HG03460 (cell line): ENCODE data around the gene ARHGEF10L.

Source experiments
- ATAC-seq: cut with Tn5 transposase; IDR thresholded peaks from one replicate; pipeline ENCODE4 v1.9.1; 2021; ENCODE audit not compliant: unreplicated experiment

ARHGEF10L gene

DNA sequence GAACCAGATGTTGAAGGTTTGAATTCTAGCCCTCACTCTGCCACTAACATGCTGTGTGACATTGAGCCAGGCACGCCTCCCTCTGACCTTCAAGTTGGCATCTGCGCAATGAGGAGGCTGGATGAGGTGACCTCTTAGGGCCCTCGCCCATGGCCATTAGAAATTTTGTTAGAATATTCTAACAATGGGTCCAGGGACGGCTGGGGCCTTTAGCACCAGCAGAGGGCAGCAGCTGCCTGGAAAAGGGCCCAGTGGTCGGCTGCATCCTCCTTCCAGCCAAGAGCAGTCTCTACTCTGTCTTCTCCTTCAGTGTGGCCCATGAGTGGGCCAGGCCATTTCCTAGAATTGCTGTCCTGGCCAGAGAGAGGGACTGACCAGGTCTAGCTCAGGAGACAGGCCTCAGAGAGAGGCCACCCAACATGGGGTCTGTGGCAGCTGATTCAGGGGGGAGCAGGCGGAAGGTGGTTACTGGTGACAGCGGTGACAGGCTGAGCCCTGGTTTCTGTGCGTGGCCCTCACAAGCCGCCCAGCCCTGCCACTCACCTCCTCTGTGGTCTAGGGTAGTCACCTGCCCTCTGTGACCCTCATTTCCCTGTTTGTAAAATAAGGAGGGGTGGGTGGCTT is 114.3 kb downstream of the ARHGEF10L start:
- no peak for ATAC-seq

DNA sequence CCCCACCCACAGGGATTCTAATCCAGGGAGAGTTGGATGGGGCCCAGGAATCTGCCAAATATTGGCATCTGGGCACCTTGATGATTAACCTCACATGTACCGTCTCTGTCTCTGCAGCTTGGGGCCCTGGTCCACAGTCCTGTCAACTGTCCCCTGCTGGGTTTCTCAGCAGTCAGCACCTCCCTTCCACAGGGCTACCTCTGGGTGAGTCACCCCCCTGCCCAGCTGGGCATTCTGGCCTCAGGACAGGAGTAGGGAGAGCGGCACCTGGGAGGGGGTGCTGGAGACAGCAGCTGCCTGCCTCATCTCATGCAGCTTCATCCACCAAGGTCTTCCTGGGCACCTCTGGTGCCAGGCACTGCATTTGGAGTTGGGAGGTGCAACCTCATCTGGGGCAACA is 115.0 kb downstream of the ARHGEF10L start:
- no peak for ATAC-seq

DNA sequence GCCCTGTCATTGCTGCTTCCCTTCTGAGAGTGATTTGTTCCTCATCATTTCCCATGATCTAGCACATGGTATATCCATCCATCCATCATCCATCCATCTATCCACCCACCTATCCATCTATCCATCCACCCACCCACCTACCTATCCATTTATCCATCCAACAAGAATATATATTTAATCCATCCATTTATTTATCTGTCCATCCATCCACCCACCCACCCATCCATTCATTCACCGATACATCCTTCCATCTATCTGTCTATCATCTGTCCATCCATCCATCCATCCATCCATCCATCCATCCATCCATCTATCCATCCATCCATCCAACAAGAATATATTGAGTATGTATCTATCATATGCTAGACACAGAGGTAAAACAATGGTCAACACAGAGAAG is 115.7 kb downstream of the ARHGEF10L start:
- no peak for ATAC-seq

DNA sequence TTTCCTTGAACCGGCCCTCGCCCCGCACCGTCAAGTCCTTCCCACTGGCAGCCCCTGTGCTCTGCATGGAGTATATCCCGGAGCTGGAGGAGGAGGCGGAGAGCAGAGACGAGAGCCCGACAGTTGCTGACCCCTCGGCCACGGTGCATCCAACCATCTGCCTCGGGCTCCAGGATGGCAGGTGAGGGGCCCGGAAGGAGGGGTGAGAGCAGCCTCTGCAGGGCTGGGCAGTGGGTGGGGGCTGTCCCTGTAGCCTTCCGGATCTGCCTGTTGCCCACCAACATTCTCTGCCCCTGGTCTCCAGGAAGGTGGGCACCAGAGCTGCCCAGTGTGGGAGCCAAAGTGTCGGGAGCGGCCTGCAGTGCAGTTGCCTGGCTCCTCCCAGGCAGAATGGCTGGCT is 116.4 kb downstream of the ARHGEF10L start:
- no peak for ATAC-seq

DNA sequence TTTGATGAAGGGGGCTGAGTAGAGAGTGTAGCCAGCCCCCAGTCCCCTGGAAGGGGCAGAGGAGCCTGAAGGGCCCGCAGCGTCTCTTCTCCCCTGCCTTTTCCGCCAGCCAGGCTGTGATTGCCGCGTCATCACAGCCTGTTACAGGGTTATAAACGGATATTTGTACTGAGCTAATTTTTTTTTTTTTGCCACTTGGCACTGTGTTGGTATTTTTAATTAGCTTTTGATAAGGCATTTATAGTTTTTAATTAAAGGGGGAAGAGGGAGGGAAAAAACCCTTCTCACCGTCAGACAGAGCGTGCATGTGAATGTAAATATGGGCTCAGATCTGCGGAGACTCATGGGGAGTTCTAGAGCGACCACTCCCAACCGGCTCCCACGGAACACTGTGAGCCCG is 117.9 kb downstream of the ARHGEF10L start:
- ATAC-seq: no peak

DNA sequence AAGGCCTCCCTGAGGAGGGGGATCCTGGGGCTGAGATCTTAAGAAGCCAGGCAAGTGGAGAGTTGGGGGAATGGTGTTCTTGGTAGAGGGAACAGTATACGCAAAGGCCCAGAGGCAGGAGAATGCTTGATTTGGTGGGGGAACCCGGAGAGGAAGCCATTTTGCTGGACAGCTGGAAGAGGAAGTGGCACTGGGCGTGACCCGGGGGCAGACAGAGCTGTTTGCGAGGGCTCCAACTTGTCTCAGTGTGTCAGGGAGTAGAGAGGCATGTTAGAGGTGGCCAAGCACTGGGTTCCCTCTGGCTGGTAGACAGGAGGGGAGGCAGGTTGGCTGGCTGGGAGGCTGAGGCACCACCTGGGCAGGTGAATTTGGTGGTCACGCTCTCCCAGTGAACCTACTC is 119.3 kb downstream of the ARHGEF10L start:
- ATAC-seq: no peak

DNA sequence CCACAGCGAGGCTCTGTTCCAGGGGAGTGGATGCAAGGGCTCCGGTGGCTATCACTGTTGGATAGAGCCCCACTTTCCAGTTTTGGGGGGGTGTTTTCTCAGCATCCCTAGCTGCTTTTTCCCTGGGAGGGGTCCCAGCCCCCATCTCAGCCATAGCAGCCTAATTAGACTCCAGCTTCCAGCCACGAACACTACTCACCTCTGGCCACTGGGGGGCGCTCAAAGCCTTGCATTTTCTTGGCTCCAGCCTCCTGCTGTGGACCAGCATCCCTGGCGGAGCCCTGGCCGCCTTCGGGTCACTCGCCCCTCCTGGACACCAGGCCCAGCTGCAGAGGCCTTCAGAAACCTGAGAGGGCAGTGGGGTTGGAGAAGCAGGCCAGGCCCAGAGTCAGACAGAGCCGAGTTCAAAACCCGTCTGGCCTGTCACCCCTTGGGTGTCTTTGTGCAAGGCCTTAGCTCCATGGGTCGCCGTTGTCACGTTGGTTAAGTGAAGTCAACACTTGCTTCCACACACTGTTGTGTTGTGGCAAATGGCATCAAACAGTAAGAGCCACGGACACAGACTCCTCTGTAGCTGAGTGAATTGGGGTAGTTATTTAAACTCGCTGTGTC is 122.2 kb downstream of the ARHGEF10L start:
- no peak for ATAC-seq

DNA sequence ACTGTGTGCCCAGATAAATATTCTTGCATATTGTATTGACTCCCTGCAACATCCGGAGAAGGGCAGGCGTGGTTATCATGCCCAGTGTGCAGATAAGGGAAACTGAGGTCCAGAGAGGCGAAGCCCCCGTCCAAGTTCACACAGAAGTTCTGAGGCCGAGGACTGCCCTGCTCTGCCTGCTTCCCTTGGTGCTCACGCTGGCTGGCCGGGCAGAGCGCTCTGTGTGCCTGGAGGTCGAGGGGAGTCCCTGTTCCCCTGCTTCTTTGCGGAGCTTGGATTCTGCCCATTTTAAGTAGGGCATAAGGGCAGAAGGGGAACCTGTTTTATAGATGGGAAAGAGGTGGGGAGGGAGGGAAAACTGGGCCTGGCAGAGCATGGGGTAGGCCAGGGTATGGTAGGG is 122.8 kb downstream of the ARHGEF10L start:
- no peak for ATAC-seq

DNA sequence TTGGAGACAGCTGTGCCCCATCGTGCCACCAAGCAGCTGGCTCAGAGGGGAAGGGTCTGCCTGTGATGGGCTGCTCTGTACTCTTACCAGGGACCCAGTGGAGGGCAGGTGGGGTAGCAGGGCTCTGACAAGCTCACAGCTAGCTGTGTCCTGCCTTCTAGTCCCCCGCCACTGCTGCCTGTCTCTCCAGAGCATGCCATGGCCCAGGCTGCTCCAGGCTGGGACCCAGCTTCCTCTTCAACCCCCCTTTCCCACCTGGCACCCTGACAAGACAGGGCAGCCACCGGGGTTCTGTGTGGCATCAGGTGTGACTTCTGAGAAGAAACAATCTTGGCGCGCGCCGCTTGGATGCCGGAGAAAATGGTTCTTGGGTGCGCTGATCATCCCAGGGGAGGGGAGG is 123.3 kb downstream of the ARHGEF10L start:
- ATAC-seq: no peak

DNA sequence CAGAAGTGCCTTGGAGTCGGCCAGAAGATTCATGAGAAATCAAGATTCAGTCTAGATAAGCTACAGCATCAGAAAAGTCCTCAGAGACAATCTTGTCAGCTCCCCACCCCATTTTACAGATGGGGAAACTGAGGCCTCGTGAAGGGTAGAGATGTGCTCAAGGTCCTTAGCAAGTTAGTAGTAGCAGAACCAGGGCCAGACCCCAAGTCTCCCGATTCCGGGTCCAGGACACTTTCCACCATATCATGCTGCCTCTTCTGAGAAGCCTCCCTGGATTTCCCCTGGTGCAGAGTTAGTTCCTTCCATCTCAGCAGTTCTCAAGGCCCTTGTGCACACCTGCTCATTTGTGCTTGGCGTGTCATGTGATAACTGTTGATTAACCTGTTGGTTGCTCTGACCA is 124.1 kb downstream of the ARHGEF10L start:
- no peak for ATAC-seq

DNA sequence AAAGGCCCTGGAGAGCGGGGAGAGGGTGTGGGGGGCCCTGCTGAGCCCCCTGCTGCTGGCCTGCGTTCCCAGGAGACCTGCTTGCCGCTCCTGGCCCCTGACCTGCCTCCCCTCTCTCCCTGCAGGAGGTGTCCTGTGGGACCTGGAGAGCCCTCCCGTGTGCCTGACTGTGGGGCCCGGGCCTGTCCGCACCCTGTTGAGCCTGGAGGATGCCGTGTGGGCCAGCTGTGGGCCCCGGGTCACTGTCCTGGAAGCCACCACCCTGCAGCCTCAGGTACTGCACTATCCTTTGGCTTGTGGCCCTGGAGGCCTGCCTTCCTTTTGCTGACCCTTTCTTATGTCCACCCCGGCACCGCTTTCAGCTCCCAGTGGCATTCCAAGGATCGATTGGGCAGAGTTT is 124.8 kb downstream of the ARHGEF10L start:
- no peak for ATAC-seq

DNA sequence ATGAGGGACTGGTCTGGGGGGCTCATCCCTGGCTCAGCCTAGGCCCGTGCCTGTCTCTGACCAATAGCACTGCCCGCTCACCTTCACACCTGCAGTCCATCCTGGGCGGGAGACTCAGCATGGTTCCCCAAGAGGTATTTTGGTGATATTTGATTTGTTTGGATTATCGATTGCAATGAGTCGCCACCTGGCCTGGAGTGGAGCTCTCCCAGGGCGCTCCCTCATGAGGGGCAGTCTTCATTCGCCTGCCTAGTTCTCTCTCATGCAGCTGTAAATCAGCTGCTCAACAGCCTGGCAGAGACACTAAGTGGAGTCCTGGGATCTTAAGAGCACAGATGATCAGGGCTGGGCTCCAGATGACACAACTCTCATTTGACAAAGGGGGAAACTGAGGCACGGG is 125.6 kb downstream of the ARHGEF10L start:
- no peak for ATAC-seq

DNA sequence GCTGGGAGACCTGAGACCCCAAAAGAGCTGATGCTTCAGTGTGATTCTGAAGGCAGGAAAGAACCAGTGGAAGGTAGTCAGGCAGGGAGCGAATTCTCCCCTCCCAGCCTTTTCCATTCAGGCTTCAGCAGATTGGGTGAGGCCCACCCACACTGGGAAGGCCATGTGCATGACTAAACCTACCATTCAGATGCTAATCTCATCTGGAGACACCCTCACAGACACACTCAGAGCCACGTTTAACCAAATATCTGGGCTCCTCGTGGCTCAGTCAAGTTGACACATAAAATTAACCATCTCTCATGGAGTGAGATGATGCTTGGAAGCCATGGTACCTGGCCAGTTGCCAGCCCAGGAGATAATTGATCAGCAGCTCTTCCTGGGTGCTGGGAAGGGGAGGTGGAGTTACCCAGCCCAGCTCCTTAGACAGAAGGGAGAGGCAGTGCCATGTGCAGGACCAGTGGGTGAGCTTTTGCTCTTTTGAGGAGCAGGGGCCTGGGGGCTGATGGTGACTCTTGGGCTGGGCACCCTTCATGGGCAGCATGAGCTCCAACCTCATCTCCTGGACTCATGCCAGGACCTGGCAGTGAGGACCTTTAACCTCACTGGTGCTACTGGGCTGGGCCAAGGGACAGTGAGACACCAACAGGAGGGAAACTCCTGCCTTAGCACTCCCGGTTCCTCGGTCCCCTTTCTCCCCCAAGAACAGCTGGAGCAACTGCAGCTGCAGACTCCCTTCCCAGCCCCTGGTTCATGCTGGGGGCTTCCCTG is 126.6 kb downstream of the ARHGEF10L start:
- ATAC-seq: no peak

DNA sequence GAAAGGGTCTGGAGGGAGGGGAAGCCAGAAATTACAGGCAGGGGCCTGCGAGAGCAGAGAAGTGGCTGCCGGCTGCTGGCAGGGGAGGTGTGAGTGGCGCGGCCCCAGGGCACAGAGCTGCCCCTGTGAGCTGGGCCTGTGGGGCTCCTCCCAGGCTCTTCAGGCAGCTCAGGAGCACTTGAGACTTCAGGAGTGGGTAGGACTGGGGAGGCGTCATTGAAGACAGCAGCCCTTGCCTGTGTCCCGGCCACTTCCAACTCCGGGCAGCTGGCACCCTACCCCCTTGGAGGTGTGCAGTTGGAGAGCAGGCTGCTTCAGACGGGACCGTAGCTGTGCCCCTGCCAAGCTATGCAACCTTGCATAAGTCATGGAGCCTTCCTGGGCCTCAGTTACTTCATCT is 128.1 kb downstream of the ARHGEF10L start:
- no peak for ATAC-seq

DNA sequence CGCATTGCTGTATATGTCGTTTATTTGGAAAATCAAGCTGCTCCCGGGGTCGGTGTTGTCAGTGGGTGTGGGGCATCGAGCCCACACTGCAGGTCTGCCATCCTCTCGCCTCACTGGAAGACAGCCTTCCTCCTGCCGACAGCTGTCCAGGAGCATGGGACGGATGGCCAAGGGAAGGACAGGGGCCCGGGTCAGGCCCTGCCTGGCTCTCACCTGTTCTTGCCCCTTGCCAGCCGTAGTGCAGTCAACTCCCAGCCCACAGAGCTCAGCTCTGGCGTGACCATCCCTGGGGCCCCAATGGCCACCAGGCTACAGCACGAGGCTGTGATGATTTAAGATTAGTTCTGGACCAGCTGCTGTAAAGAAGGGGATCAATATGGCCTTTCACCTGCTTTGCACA is 128.7 kb downstream of the ARHGEF10L start:
- no peak for ATAC-seq

DNA sequence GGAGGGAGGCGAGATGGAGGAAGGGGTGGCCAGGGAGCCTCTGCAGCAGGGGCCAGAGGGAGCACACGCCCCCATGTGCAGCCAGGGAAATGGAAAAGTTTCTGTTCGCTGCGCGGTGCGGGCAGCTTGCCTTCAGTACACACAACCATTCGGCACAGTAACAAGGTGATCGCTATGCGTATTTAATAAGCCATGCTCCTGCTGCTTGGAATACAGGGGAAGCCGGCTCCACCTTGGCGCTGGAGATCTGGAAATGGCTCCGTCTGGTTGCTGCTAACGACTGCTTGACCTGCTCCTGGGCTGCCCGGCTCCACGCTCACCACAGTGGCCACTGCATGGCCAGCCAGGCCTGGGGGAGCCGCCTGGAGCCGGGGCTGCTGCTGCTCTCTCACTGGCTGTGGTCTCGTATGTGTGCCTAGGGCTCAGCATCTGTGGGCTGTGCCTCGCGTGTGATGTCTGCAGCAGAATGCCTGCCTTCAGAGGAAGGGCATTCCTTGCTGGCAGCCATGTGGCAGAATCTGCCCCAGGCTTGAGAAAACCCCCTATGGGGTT is 129.2 kb downstream of the ARHGEF10L start:
- no peak for ATAC-seq

DNA sequence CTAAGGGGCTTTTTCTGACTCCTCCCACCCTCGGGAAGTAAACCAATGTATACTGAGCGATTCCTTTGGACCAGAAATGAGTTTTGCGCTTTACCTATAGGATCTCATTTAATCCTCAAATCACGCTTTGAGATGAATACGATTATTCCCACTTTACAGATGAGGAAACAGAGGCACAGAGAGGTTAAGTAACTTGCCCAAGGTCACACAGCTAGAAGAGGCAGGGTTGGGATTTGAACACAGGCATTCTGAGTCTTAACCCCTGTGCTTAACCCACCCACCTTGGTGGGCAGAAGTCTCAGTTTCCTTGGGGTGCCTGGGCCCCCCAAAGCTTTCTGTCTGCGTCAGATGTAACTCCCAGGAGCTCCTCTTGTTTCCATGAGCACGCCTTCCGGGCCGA is 129.8 kb downstream of the ARHGEF10L start:
- ATAC-seq: no peak

DNA sequence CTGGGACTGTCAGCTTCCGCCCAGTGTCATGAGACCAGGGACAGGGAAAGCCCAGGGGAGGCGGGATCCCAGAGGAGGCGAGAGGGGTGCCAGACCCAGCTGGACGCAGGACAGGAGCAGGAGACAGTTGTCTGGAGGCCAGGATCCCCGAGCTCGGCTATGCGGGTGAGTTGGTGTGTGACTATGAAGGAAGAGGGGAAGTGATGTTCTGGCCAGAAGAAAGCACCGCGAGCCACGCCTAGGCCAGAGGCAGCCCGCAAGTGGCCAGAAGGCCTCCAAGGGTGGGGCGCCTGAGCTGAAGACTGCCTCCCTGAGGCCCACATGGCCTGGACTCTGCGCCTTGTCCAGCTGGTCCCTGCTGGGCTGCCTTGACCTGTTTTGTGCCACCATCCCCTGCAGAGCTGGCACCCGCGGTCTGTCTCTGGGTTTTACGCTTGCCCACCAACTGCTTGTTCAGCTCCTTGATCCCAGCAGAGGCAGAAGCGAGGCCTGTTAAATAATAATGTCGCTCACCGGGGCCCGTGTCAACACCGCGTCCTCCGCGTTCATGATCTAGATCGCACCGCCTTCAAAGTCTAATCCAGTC is 130.5 kb downstream of the ARHGEF10L start:
- no peak for ATAC-seq

DNA sequence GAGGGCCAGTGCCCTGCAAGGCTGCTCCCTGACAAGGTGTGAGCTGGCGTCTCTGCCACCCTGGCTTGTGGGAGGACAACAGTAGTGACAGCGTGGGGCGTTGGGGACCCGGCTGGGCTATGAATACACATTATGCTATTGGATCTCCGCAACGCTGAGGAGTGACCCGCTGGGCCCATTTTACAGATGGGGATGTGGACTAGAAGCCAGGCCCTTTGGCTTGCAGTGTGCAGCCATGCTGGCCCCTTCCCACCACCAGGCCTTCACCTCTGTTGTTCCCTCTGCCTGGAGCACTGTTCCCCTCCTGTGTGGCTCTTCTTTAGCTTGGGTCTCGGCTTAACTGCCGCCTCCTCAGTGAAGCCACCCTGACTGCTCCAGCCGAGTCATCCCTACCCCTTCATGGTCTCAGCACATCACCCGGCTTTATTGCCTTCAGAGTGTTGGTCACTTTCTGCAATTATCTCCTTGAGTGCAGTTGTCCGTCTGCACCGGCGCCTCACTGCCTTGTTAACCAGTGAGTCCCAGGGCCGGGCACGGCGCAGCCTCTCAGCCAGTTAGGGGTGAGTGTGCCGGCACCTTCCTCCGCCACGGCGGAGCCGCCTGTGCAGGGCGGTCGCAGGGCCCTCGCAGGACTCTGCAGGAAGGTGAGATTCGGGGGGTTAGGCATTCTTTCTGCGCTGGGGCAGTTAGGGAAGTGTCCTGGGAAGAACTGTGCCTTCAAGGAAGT is 131.3 kb downstream of the ARHGEF10L start:
- ATAC-seq: no peak

DNA sequence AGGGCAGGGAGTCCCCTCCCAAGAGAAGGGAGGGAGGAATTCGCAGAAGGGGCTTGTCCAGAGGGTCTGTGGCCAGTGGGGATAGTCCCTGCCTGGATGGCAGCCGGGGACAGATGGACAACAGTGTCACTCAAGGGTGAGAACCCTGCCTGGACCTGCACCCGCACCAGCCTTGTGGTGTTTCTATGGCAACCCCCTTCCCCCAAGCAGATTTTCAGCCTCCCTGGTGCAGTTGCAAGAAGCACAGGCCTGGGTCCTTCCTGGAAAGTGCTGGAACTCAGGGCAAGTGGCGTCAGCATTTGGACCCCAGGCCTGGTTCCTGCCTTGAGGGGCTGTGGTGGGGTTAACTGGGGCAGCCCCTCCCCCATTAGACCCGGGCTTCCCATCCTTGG is 131.8 kb downstream of the ARHGEF10L start:
- no peak for ATAC-seq

DNA sequence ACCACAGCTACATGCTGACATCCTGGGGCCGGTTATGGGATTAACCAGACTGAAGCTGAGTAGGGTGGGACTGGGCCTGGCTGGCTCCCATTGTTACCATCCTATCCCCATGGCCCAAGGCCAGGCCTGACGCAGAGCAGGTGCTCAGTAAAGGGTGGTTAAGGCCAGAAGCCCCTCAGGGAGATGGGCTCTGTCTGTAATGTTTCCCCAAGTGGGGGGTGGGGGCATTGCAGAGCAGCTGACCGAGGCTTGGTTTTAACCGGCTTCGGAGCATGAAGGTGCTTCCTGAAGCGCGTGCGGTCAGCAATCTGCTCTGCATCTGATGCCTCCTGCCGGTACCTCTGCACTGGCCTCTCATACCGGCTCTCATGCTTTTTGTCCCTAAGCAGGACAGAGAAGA is 132.2 kb downstream of the ARHGEF10L start:
- ATAC-seq: no peak
